ENCODE results near the gene EEIG1. TPM values are rescaled to one million over a fixed set of nuclear protein-coding genes. Genes with fewer than 3 reads are reported as not detected.

EEIG1 gene
- total and polyA plus RNA-seq, 9 of the 15 experiments (the other 6 are each of a cell fraction or from before 2014, with no cell fraction given), result 0.17 to 16.7 (median 3.6) TPM

DNA sequence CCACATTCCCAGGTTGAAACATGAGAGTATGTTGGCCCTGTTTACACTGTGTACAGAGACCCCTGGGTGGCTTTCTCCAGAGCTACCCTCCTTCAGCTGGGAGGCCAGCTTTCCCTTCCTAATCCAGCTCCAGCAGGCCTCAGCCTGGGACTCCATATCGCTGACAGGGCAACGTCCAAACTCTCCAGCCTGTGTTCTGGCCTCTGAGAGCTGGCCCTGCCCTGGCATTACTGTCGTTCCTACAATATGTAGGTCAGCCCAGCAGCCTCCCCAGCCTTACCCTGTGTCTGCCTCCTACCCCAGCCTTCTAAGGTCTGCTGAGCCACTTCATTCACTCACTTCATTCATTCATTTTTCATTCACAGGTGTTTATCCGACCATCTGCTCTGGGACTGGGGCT lies 8.3 kb upstream of the EEIG1 start:
- H3K79me2 ChIP-seq (ENCODE audit: control insufficient read depth, insufficient read depth, low read length), result no peaks in the 10 kb centered on the region
- H3K4me1 ChIP-seq (replicated peaks in 1 of 2; ENCODE audit: control insufficient read depth in 2 of 2, insufficient read depth in 2 of 2, low read length in 2 of 2), result peaks cover 9 to 10% of the 10 kb centered on the region in 2 experiments; a peak in 3 of 5 replicates
- intact Hi-C loops (cut with micrococcal nuclease) (no loop called here), in situ Hi-C loops (cut with MboI) (no loop called here)
- no peaks in the 10 kb centered on the region for H3K9me1 ChIP-seq (ENCODE audit: control insufficient read depth, insufficient read depth, low read length)
- DNase-seq (ENCODE audit: extremely low read depth in 1 of 4, low spot score in 3 of 4) (no peak), ATAC-seq (no peak), FAIRE-seq (no peak)
- no peaks in the 10 kb centered on the region for H3K27me3 ChIP-seq (ENCODE audit: control insufficient read depth in 2 of 2, insufficient read depth in 2 of 2, low read length in 2 of 2)
- H3K4me3 ChIP-seq, result no peak overlapping the region
- BruUV-seq (replicated peaks), result no TSS peak
- peak overlapping the region; percentile 60; the same call in 1 of the 2 replicates for H2AFZ ChIP-seq (ENCODE audit: low read depth, low read length)
- H3K9me3 ChIP-seq (replicated peaks; ENCODE audit: control insufficient read depth, insufficient read depth, low read depth, low read length), result no peaks in the 10 kb centered on the region
- TF ChIP-seq ZNF24 (IDR thresholded peaks at IDR 0.05), result peak; percentile 84
- TF ChIP-seq EWSR1 (IDR thresholded peaks at IDR 0.05; ENCODE audit: borderline replicate concordance, low read depth, partially characterized antibody), result no peak
- H3K9ac ChIP-seq (ENCODE audit: insufficient read depth in 1 of 2, low read depth in 2 of 2, low read length in 2 of 2), result peak overlapping the region in 1 of 2 experiments; percentile 0; a peak in 1 of 4 replicates
- ChIA-PET POLR2A (no interaction called here), CTCF (ENCODE audit: low intra/inter-chr PET ratio) (no interaction called here)
- 80% methylated on average over 4 of the region's 4 CpGs for WGBS (ENCODE audit: insufficient coverage, low coverage, missing lambda C conversion rate)
- no peaks in the 10 kb centered on the region for H4K20me1 ChIP-seq (replicated peaks; ENCODE audit: control insufficient read depth, insufficient read depth, low read length)
- H3K36me3 ChIP-seq (ENCODE audit: control insufficient read depth, insufficient read depth, low read length), result no peaks in the 10 kb centered on the region
- H3K27ac ChIP-seq (ENCODE audit: extremely low read depth, low read depth, low read length), result no peak overlapping the region
- no peak overlapping the region for H3K4me2 ChIP-seq (ENCODE audit: insufficient read depth, low read length)

DNA sequence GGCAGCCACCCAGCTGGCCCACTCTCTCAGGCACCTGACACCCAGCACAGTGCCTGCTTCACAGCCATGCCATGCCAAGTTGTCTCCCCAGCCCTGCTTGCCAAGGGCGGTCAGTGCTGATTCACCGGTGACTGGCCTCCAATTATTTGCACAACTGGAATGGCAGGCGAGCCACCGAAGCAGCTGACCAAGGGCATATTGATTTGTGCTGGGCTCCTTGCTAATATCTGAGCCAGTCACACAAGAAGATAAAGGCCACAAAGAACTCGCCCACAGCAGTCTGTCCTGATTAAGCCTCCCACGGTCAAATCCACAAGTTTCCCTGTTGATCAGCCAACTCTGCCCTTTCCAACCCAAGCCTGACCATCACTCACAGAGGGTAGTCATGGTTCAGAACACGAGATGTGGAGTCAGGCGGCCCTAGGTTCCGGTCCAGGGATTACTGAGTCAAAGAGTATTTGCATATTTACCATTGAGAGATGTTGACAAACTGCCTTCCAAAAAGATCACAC lies 6.4 kb upstream of the EEIG1 start:
- Histone ChIP-seq H3K4me3 (no peak overlapping the region), H3K4me2 (ENCODE audit: insufficient read depth, low read length) (no peak overlapping the region), H3K9me1 (ENCODE audit: control insufficient read depth, insufficient read depth, low read length) (no peaks in the 10 kb centered on the region), H3K9me3 (replicated peaks; ENCODE audit: control insufficient read depth, insufficient read depth, low read depth, low read length) (no peaks in the 10 kb centered on the region), H3K79me2 (ENCODE audit: control insufficient read depth, insufficient read depth, low read length) (no peaks in the 10 kb centered on the region), H3K9ac (ENCODE audit: insufficient read depth in 1 of 2, low read depth in 2 of 2, low read length in 2 of 2) (peak overlapping the region in 1 of 2 experiments; percentile 78; a peak in 2 of 4 replicates), H3K4me1 (replicated peaks in 1 of 2; ENCODE audit: control insufficient read depth in 2 of 2, insufficient read depth in 2 of 2, low read length in 2 of 2) (peaks cover 21% of the 10 kb centered on the region in 2 experiments; a peak in 4 of 5 replicates), H4K20me1 (replicated peaks; ENCODE audit: control insufficient read depth, insufficient read depth, low read length) (no peaks in the 10 kb centered on the region), H2AFZ (ENCODE audit: low read depth, low read length) (no peak overlapping the region), H3K36me3 (ENCODE audit: control insufficient read depth, insufficient read depth, low read length) (no peaks in the 10 kb centered on the region), H3K27me3 (ENCODE audit: control insufficient read depth in 2 of 2, insufficient read depth in 2 of 2, low read length in 2 of 2) (no peaks in the 10 kb centered on the region), H3K27ac (ENCODE audit: extremely low read depth, low read depth, low read length) (no peak overlapping the region)
- FAIRE-seq (no peak), ATAC-seq (no peak), DNase-seq (ENCODE audit: extremely low read depth in 1 of 4, low spot score in 3 of 4) (no peak)
- BruUV-seq (replicated peaks), result no TSS peak
- intact Hi-C loops (cut with micrococcal nuclease) (no loop called here), in situ Hi-C loops (cut with MboI) (no loop called here)
- POLR2A ChIA-PET, result interaction anchor here (0.7 kb wide), 1 partner anchor 32 kb away, joined by 3 read pairs; no protein-coding TSS in a partner anchor
- 37% methylated on average over 9 of the region's 9 CpGs for WGBS (ENCODE audit: insufficient coverage, low coverage, missing lambda C conversion rate)
- TF ChIP-seq, protein P1, sequence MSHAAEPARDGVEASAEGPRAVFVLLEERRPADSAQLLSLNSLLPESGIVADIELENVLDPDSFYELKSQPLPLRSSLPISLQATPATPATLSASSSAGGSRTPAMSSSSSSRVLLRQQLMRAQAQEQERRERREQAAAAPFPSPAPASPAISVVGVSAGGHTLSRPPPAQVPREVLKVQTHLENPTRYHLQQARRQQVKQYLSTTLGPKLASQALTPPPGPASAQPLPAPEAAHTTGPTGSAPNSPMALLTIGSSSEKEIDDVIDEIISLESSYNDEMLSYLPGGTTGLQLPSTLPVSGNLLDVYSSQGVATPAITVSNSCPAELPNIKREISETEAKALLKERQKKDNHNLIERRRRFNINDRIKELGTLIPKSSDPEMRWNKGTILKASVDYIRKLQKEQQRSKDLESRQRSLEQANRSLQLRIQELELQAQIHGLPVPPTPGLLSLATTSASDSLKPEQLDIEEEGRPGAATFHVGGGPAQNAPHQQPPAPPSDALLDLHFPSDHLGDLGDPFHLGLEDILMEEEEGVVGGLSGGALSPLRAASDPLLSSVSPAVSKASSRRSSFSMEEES (CRISPR knock-in tag; IDR thresholded peaks at IDR 0.05), result no peak
- peak; percentile 42 for TF ChIP-seq CBFA2T3 (IDR thresholded peaks at IDR 0.05)
- 0 out of 2 replicates have a peak, but pooled peaks have one; percentile 13 for TF ChIP-seq CBFA2T2 (conservative IDR thresholded peaks at IDR 0.05)
- CTCF ChIA-PET (ENCODE audit: low intra/inter-chr PET ratio), result no interaction called here

Measured in K562 (cell line).